ENCODE data around the gene CACNA1B. TPM values are rescaled to one million over a fixed set of nuclear protein-coding genes. Genes with fewer than 3 reads are reported as not detected.

Gene CACNA1B
- total RNA-seq, 6 donors from 2014 or later = 0.03 to 0.15 (median 0.03) TPM; not detected in 3

DNA sequence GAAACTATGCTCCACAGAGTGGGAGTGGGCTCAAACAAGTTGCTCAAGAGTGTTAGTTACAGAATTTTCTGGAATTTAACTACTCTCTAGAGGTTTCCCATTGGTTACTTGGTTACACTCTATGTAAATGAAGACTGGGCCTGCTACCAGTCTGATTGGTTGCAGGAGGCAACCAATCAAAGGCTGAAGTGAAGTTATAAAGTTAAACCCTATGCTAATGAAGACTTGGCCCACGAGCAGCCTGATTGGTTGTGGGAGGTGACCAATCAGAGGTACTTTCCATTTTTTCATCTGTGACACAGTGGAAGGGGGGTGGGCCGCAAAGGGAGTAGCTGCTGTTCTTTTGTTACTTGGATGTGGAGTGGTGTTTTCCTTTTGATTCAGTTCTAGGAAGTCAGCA is 69.4 kb downstream of the CACNA1B start:
- Histone ChIP-seq H3K36me3 (no peaks in the 10 kb centered on the region), H3K4me1 (no peaks in the 10 kb centered on the region), H3K27me3 (no peaks in the 10 kb centered on the region), H3K4me3 (no peak overlapping the region), H3K9me3 (peaks cover 0 to 32% (median 13%) of the 10 kb centered on the region in 4 donors), H3K27ac (no peak overlapping the region)
- DNase-seq = no peak
- ATAC-seq (ENCODE audit: low FRiP score in 2 of 2) = no peak
- 74 to 78% methylated on average over 2 of the region's 2 CpGs for WGBS, 2 donors
- TF ChIP-seq POLR2AphosphoS5 (IDR thresholded peaks at IDR 0.05) (no peak), EP300 (IDR thresholded peaks at IDR 0.05) (no peak), POLR2A (IDR thresholded peaks at IDR 0.05) (no peak), CTCF (IDR thresholded peaks at IDR 0.05) (no peak)

- Histone ChIP-seq H3K27me3 (no peaks in the 10 kb centered on the region), H3K9me3 (peaks cover 0 to 32% (median 13%) of the 10 kb centered on the region in 4 donors), H3K4me1 (no peaks in the 10 kb centered on the region), H3K36me3 (no peaks in the 10 kb centered on the region), H3K4me3 (no peak overlapping the region), H3K27ac (no peak overlapping the region)
- DNase-seq (no peak), ATAC-seq (ENCODE audit: low FRiP score in 2 of 2) (no peak)
- WGBS, 2 donors = 89 to 92% methylated on average over 2 of the region's 2 CpGs
- TF ChIP-seq POLR2AphosphoS5 (IDR thresholded peaks at IDR 0.05) (no peak), POLR2A (IDR thresholded peaks at IDR 0.05) (no peak), EP300 (IDR thresholded peaks at IDR 0.05) (no peak), CTCF (IDR thresholded peaks at IDR 0.05) (no peak)
Measured at GRCh38 chr9:137948642-137949041, 71.1 kb downstream of the CACNA1B start.

DNA sequence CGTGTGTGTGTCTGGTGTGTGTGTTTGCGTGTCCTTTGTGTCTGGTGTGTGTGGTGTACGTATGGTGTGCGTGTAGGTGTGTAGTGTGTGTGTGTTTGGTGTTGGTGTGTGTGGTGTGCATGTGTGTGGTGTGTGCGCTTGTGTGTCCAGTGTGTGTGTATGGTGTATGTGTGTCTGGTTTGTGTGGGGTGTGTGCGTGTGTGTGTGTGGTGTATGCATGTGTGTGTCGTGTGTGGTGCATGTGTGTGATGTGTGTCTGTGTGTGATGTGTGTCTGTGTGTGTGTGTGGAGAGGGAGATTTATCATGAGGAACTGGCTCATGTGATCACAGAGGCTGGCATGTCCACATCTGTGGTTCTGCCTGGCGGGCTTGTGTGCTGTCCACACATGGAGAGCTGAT is 71.7 kb downstream of the CACNA1B start:
- WGBS, 2 donors = 85 to 93% methylated on average over 8 of the region's 8 CpGs
- ATAC-seq (ENCODE audit: low FRiP score in 2 of 2) = no peak
- H3K4me1 ChIP-seq = no peaks in the 10 kb centered on the region

DNA sequence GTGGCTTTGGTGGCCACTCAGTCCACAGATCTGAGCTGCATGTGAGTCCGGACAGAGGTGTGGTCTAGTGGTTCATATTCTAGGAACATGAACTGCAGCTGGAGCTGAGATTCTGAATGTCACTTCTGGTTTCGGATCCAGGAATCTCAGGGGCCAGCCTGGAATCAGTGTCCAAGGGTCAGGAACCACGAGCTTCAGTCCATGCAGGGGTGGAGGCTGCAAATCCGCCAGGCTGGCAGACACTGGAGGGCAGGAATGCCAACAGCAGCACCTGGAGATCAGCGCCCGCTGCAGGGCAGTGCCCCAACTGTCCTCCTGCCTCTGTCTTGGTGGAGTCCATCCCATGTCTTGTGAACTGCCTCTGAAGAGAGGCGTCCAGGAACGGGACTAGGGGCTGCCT is 73.5 kb downstream of the CACNA1B start:
- Histone ChIP-seq H3K9me3 (peaks cover 0 to 10% (median 4%) of the 10 kb centered on the region in 4 donors), H3K27me3 (no peaks in the 10 kb centered on the region), H3K36me3 (no peaks in the 10 kb centered on the region), H3K27ac (no peak overlapping the region), H3K4me1 (no peaks in the 10 kb centered on the region), H3K4me3 (no peak overlapping the region)
- TF ChIP-seq CTCF (IDR thresholded peaks at IDR 0.05) (no peak), POLR2A (IDR thresholded peaks at IDR 0.05) (no peak), POLR2AphosphoS5 (IDR thresholded peaks at IDR 0.05) (no peak), EP300 (IDR thresholded peaks at IDR 0.05) (no peak)
- WGBS, 2 donors = 70 to 73% methylated on average over 7 to 8 of the region's 8 CpGs
- no peak for DNase-seq
- no peak for ATAC-seq (ENCODE audit: low FRiP score in 2 of 2)

More for the DNA sequence above, 71.7 kb downstream of the CACNA1B start:
- no peak for DNase-seq
- Histone ChIP-seq H3K27ac (no peak overlapping the region), H3K27me3 (no peaks in the 10 kb centered on the region), H3K4me3 (no peak overlapping the region), H3K36me3 (no peaks in the 10 kb centered on the region), H3K9me3 (peaks cover 0 to 29% (median 13%) of the 10 kb centered on the region in 4 donors)
- TF ChIP-seq CTCF (IDR thresholded peaks at IDR 0.05) = no peak
- no peak for TF ChIP-seq POLR2A (IDR thresholded peaks at IDR 0.05)
- TF ChIP-seq EP300 (IDR thresholded peaks at IDR 0.05) = no peak
- TF ChIP-seq POLR2AphosphoS5 (IDR thresholded peaks at IDR 0.05) = no peak

Measured in upper lobe of left lung (tissue), 6 donors.